Upper lobe of right lung (tissue), 1 donor: ENCODE measurements around the gene EVX2. TPM values are rescaled to one million over a fixed set of nuclear protein-coding genes. Genes with fewer than 3 reads are reported as not detected.

ENCODE experiments used
- ATAC-seq: fragments of 200-7000 bp; cut with Tn5 transposase; one replicate; pipeline ENCODE4 v1.9.1; 2020; ENCODE audit warnings: mild to moderate bottlenecking, moderate library complexity
- DNase-seq: peaks from one replicate; pipeline ENCODE4 v3.0.0-alpha.2; 2020
- H3K27ac ChIP-seq: fragments of 200-600 bp; one replicate; pipeline ENCODE4 v1.8.0; 2022
- H3K27me3 ChIP-seq: fragments of 200-600 bp; one replicate; pipeline ENCODE4 v1.8.0; 2022; ENCODE audit warnings: mild to moderate bottlenecking
- H3K36me3 ChIP-seq: fragments of 200-600 bp; one replicate; pipeline ENCODE4 v1.8.0; 2022
- H3K4me1 ChIP-seq: fragments of 200-600 bp; one replicate; pipeline ENCODE4 v1.8.0; 2022
- H3K4me3 ChIP-seq: fragments of 200-600 bp; one replicate; pipeline ENCODE4 v1.8.0; 2022; ENCODE audit warnings: mild to moderate bottlenecking
- H3K9me3 ChIP-seq: fragments of 200-600 bp; one replicate; pipeline ENCODE4 v1.8.0; 2022
- intact Hi-C: fragments of 100-400 bp; cut with DNase I; formaldehyde crosslinking; loops from one replicate; pipeline ENCODE4 v1.11.0; 2022
- total RNA-seq: library from RNA; stranded (reverse); fragmentation: NEBNext Ultra II Directional; extraction: Animal tissue kit (Norgen Biotek cat#: 25700); gene quantifications from one replicate; pipeline ENCODE4 v1.2.1, GENCODE V29; 2021
- TF ChIP-seq, protein P1 (sequence below): fragments of 200-600 bp; IDR thresholded peaks from one replicate; pipeline ENCODE4 v1.8.0; 2022; ENCODE audit warnings: antibody characterized with exemption
- donor health status: DM: no; HTN: yes; CAD: no; lungs with severe emphysema.

EVX2 gene
- total RNA-seq, 1 donor from 2014 or later: not detected

DNA sequence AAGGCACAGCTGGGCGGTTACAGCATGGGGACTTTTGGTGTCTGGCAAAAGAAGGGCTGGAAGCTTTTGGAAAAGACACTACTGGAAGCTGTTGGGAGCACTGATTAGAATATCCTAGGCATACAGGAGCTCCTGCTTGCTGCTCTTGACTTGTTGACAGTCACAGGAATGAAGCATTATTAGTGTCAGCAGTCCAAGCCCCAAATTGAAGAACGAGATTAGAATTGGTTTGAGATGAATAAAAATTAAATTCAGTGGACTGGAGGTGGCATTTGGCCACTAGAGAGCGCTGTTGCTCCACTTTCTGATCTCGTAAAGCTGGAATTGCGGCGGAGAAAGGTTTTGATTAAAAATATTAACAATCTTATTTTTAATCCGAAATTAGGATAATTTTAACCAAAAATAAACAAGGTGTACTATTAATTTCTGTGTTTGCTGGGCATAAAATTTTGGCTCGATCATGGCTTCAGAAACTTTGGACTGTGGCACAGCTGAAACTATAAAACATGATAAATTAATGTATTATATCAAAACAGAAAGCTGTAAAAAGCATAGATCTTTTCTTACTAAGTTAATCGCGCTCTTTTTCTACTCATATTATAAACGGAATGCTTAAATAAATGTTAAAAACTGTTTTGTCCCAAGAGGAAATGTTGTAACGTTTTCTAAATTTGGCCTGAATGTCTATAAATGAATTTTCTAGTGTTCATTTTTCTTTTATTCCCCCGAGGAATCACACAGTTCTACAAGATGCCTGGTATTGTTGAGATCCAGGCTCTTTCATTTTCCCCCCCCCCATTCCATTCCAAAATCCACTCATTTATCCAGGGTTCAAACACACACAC lies 43.4 kb upstream of the EVX2 start:
- no peak overlapping the region for H3K4me3 ChIP-seq

DNA sequence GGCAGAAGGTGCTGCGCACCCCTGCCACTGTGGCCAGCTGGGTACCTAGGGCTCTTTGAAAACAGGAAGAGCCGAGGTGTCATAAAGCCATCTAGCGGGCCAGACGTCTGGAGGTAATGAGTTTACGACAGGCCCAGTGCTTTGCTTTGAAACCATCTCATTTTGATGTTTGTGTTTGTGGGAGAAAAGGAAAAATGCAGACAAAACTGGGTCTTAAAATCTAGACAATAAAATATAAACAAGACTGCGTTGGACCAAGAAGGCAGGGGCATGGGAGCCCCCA lies 42.0 kb upstream of the EVX2 start:
- TF ChIP-seq, protein P1, sequence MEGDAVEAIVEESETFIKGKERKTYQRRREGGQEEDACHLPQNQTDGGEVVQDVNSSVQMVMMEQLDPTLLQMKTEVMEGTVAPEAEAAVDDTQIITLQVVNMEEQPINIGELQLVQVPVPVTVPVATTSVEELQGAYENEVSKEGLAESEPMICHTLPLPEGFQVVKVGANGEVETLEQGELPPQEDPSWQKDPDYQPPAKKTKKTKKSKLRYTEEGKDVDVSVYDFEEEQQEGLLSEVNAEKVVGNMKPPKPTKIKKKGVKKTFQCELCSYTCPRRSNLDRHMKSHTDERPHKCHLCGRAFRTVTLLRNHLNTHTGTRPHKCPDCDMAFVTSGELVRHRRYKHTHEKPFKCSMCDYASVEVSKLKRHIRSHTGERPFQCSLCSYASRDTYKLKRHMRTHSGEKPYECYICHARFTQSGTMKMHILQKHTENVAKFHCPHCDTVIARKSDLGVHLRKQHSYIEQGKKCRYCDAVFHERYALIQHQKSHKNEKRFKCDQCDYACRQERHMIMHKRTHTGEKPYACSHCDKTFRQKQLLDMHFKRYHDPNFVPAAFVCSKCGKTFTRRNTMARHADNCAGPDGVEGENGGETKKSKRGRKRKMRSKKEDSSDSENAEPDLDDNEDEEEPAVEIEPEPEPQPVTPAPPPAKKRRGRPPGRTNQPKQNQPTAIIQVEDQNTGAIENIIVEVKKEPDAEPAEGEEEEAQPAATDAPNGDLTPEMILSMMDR: no peak
- H3K4me1 ChIP-seq: peaks cover 11% of the 10 kb centered on the region

More for the DNA sequence above, 43.4 kb upstream of the EVX2 start:
- H3K27me3 ChIP-seq: peaks cover 96% of the 10 kb centered on the region
- H3K4me1 ChIP-seq: peaks cover 12% of the 10 kb centered on the region
- no peaks in the 10 kb centered on the region for H3K9me3 ChIP-seq
- ATAC-seq (no peak), DNase-seq (peak; percentile 63)
- H3K27ac ChIP-seq: no peak overlapping the region
- TF ChIP-seq, protein P1: peak; percentile 92
- H3K36me3 ChIP-seq: no peaks in the 10 kb centered on the region
- intact Hi-C loops: loop anchor here (5.0 kb wide), 1 partner anchor 510 kb away; no protein-coding TSS in a partner anchor

DNA sequence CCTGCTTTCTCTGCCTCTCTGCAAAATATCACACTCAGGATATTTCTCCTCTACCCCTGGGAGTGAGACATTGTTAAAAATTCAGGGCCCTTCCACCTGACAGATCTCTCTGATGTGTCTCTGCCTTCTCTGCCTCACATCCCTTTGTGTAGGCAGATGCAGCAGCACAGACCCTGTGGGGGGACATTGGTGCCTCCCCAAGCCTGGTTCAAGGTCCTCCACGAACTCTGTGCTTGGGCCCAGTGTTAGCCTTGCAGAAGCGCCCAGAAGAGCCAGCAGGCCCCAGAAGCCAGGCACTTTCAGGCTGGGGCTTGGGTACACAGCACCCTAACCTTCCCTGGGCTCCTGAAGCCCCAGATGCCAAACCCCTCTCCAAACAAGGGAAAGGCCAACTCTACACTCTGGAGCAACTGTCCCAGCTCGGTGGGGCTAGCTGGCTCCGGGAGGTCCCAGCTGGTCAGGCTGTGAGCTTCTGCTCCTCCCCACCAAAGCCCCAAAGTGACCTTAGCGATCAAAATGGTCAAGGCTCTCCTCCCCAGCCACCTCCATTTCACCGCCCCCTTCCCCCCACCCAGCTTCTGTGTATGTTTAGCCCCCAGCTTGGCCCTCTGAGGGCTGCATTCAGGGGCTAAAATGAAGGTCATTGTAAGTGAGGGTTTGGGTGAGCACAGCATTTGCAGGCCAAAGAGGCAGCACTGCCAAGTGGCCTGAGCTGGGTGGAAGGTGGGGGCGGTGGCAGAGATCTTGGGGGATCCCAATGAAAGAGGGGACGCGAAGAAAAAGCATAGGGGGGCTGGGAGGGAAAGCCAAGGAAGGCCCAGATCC lies 41.4 kb upstream of the EVX2 start:
- Histone ChIP-seq H3K4me3 (no peak overlapping the region), H3K27me3 (peaks cover 96% of the 10 kb centered on the region), H3K27ac (no peak overlapping the region), H3K4me1 (peaks cover 11% of the 10 kb centered on the region), H3K9me3 (no peaks in the 10 kb centered on the region), H3K36me3 (no peaks in the 10 kb centered on the region)
- no peak for ATAC-seq
- no peak for DNase-seq
- TF ChIP-seq, protein P1: no peak
- intact Hi-C loops: loop anchor here (5.0 kb wide), 1 partner anchor 512 kb away; no protein-coding TSS in a partner anchor

More for the DNA sequence above, 42.0 kb upstream of the EVX2 start:
- Histone ChIP-seq H3K4me3 (no peak overlapping the region), H3K27me3 (peaks cover 96% of the 10 kb centered on the region), H3K27ac (no peak overlapping the region), H3K9me3 (no peaks in the 10 kb centered on the region), H3K36me3 (no peaks in the 10 kb centered on the region)
- DNase-seq (no peak), ATAC-seq (no peak)
- intact Hi-C loops: loop anchor here (5.0 kb wide), 1 partner anchor 512 kb away; no protein-coding TSS in a partner anchor

DNA sequence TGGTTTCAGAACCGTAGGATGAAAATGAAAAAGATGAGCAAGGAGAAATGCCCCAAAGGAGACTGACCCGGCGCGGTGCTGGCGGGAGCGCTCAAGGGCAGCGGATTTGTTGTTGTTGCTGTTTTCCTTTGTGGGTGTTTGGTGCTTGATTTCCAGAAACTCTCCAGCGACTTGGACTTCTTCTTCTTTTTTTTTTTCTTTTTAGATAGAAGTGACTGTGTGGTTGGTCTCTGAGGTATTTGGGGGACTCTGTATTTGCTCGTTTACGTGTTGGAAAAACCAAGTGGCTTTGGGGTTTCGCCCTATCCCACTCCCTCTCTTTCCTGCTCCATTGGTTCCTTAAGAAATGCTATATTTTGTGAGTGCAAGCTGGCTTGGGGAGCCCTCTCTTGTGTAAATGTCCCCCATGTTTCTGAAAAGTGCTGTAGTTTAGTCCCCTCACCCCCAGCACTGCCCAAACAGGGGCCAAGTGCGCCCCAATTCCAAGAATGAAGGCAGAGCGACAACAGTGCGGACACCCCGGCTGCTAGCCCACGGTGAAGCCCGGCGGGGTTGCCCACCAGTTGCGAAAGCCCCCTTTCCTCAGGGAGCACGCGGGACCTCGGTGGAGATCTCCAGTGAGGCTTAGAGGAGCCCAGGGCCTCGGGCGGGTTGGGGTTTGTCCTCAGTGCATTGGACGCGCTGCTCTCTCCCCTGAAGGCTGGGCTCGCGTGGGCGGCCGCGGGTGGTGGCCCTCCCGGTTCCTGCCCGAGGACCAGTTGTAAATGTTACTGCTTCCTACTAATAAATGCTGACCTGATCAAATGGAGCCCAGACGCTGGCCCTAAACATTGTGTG lies 40.6 kb upstream of the EVX2 start:
- Histone ChIP-seq H3K36me3 (no peaks in the 10 kb centered on the region), H3K27me3 (peaks cover 99% of the 10 kb centered on the region), H3K4me1 (peaks cover 11% of the 10 kb centered on the region), H3K27ac (no peak overlapping the region), H3K4me3 (no peak overlapping the region), H3K9me3 (no peaks in the 10 kb centered on the region)
- TF ChIP-seq, protein P1: no peak
- intact Hi-C loops: no loop called here
- ATAC-seq (no peak), DNase-seq (no peak)

DNA sequence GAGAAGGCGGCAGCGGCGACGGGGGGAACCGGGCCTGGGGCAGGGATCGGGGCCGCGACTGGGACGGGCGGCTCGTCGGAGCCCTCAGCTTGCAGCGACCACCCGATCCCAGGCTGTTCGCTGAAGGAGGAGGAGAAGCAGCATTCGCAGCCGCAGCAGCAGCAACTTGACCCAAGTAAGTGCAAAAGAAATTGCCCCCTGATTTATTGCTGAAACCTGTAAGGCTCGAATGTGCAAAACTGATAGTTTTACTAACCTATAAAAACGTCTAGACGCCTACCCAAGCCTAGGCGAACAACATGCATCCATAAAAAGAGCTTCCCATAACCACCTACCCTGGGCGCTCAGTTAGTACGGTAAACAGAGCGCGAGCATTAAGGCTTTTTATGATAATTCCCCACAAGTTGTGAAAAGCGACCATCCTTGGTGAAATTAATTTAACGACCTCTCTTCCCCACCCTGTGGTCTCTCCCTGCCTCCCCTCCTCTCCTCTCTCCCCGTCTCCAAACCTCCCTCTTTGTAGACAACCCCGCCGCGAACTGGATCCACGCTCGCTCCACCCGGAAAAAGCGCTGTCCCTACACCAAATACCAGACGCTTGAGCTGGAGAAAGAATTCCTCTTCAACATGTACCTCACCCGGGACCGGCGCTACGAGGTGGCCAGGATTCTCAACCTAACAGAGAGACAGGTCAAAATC lies 39.8 kb upstream of the EVX2 start:
- no peak for ATAC-seq
- H3K4me3 ChIP-seq: peak overlapping the region; percentile 32
- peaks cover 99% of the 10 kb centered on the region for H3K27me3 ChIP-seq
- H3K9me3 ChIP-seq: no peaks in the 10 kb centered on the region
- no peak overlapping the region for H3K27ac ChIP-seq
- intact Hi-C loops: no loop called here
- no peaks in the 10 kb centered on the region for H3K36me3 ChIP-seq
- H3K4me1 ChIP-seq: peaks cover 11% of the 10 kb centered on the region
- DNase-seq: no peak
- TF ChIP-seq, protein P1: no peak
